ENCODE data around the gene ASCL2. TPM values are rescaled to one million over a fixed set of nuclear protein-coding genes. Genes with fewer than 3 reads are reported as not detected.

The ASCL2 gene
- total RNA-seq = not detected in 2 replicates

GRCh38 chr11:2270322-2271076, at the start of gene ASCL2:
TSS of gene ASCL2 (minus strand) at chr11:2270588. CDS start at chr11:2270332, 256 bp downstream.
- no peak for TF ChIP-seq CTCF (IDR thresholded peaks at IDR 0.05; ENCODE audit: insufficient read depth, low read depth, low read length)
- peak within 1 kb of the TSS; percentile 46 for H3K4me3 ChIP-seq (ENCODE audit: low read depth, low read length)
- no peak for DNase-seq (ENCODE audit: low read depth)

GRCh38 chr11:2319791-2320472, 49.5 kb upstream of the ASCL2 start:
- TF ChIP-seq CTCF (IDR thresholded peaks at IDR 0.05; ENCODE audit: insufficient read depth, low read depth, low read length) = no peak

GRCh38 chr11:2318707-2319106, 48.3 kb upstream of the ASCL2 start:
- no peak for TF ChIP-seq CTCF (IDR thresholded peaks at IDR 0.05; ENCODE audit: insufficient read depth, low read depth, low read length)
- no peak for DNase-seq (ENCODE audit: low read depth)
- no peak overlapping the region for H3K4me3 ChIP-seq (ENCODE audit: low read depth, low read length)

More at GRCh38 chr11:2319791-2320472, 49.5 kb upstream of the ASCL2 start:
- no peak overlapping the region for H3K4me3 ChIP-seq (ENCODE audit: low read depth, low read length)
- DNase-seq (ENCODE audit: low read depth) = no peak

- TF ChIP-seq CTCF (IDR thresholded peaks at IDR 0.05; ENCODE audit: insufficient read depth, low read depth, low read length) = no peak
- no peak overlapping the region for H3K4me3 ChIP-seq (ENCODE audit: low read depth, low read length)
- DNase-seq (ENCODE audit: low read depth) = no peak
These were observed 47.7 kb upstream of the ASCL2 start for GRCh38 chr11:2318123-2318522.

- H3K4me3 ChIP-seq (ENCODE audit: low read depth, low read length) = no peak overlapping the region
- no peak for TF ChIP-seq CTCF (IDR thresholded peaks at IDR 0.05; ENCODE audit: insufficient read depth, low read depth, low read length)
- no peak for DNase-seq (ENCODE audit: low read depth)
These were observed 47.1 kb upstream of the ASCL2 start for GRCh38 chr11:2317354-2318050.

GRCh38 chr11:2316963-2317244, 46.5 kb upstream of the ASCL2 start:
- no peak for DNase-seq (ENCODE audit: low read depth)
- TF ChIP-seq CTCF (IDR thresholded peaks at IDR 0.05; ENCODE audit: insufficient read depth, low read depth, low read length) = no peak
- H3K4me3 ChIP-seq (ENCODE audit: low read depth, low read length) = no peak overlapping the region
